ENCODE results near the gene MCF2L2.

GRCh38 chr3:183354874-183355273, 73.5 kb downstream of the MCF2L2 start:
- TF ChIP-seq CTCF (IDR thresholded peaks at IDR 0.05) (no peak), ZFX (IDR thresholded peaks at IDR 0.05; ENCODE audit: borderline replicate concordance) (no peak)

Measured in 22Rv1 (cell line).